ENCODE results near the gene EDN2. TPM values are rescaled to one million over a fixed set of nuclear protein-coding genes. Genes with fewer than 3 reads are reported as not detected.

The EDN2 gene
- total RNA-seq, 3 donors from 2014 or later (not counting 1 experiment from before 2014, with no cell fraction given) = 0.29 to 0.93 (median 0.64) TPM

GRCh38 chr1:41462680-41463004 lies 21.8 kb downstream of the EDN2 start:
- H3K9me3 ChIP-seq (ENCODE audit: control insufficient read depth, insufficient read depth, low read length) = no peaks in the 10 kb centered on the region
- Mint-ChIP-seq H3K4me3 (no peak overlapping the region), H3K27me3 (ENCODE audit: low read depth in 2 of 2) (peaks cover 0 to 4% of the 10 kb centered on the region in 2 donors), H3K9me3 (no peaks in the 10 kb centered on the region), H3K4me1 (no peaks in the 10 kb centered on the region), H3K27ac (no peak overlapping the region), H3K36me3 (no peaks in the 10 kb centered on the region)
- H3K4me1 ChIP-seq (ENCODE audit: control insufficient read depth, insufficient read depth, low read length) = no peaks in the 10 kb centered on the region
- no peaks in the 10 kb centered on the region for H3K36me3 ChIP-seq (ENCODE audit: control insufficient read depth, insufficient read depth, low read length)
- no peak for DNase-seq
- TF ChIP-seq CTCF (IDR thresholded peaks at IDR 0.05) = no peak
- no peak overlapping the region for H3K27ac ChIP-seq (ENCODE audit: low read length)
- WGBS (ENCODE audit: insufficient coverage) = 90% methylated on average over 2 of the region's 2 CpGs
- H3K4me3 ChIP-seq (ENCODE audit: low read length) = no peak overlapping the region
- intact Hi-C loops (cut with micrococcal nuclease) = no loop called here
- no peak for ATAC-seq
- no peaks in the 10 kb centered on the region for H3K27me3 ChIP-seq (ENCODE audit: control insufficient read depth, insufficient read depth, low read length)

- H3K27me3 ChIP-seq (ENCODE audit: control insufficient read depth, insufficient read depth, low read length) = no peaks in the 10 kb centered on the region
- H3K27ac ChIP-seq (ENCODE audit: low read length) = no peak overlapping the region
- no peak overlapping the region for H3K4me3 ChIP-seq (ENCODE audit: low read length)
- Mint-ChIP-seq H3K27ac (no peak overlapping the region), H3K27me3 (ENCODE audit: low read depth in 2 of 2) (peaks cover 0 to 4% of the 10 kb centered on the region in 2 donors), H3K36me3 (no peaks in the 10 kb centered on the region), H3K9me3 (no peaks in the 10 kb centered on the region), H3K4me3 (no peak overlapping the region), H3K4me1 (no peaks in the 10 kb centered on the region)
- ATAC-seq = no peak
- no peaks in the 10 kb centered on the region for H3K9me3 ChIP-seq (ENCODE audit: control insufficient read depth, insufficient read depth, low read length)
- WGBS (ENCODE audit: insufficient coverage) = 95% methylated on average over 2 of the region's 4 CpGs
- TF ChIP-seq CTCF (IDR thresholded peaks at IDR 0.05) = no peak
- intact Hi-C loops (cut with micrococcal nuclease) = no loop called here
- H3K36me3 ChIP-seq (ENCODE audit: control insufficient read depth, insufficient read depth, low read length) = no peaks in the 10 kb centered on the region
- no peaks in the 10 kb centered on the region for H3K4me1 ChIP-seq (ENCODE audit: control insufficient read depth, insufficient read depth, low read length)
- no peak for DNase-seq
Measured at GRCh38 chr1:41461790-41462679, 22.4 kb downstream of the EDN2 start.

GRCh38 chr1:41456847-41457540 lies 27.5 kb downstream of the EDN2 start:
- intact Hi-C loops (cut with micrococcal nuclease) = no loop called here
- DNase-seq (no peak), ATAC-seq (no peak)
- Histone ChIP-seq H3K4me1 (ENCODE audit: control insufficient read depth, insufficient read depth, low read length) (no peaks in the 10 kb centered on the region), H3K36me3 (ENCODE audit: control insufficient read depth, insufficient read depth, low read length) (no peaks in the 10 kb centered on the region), H3K9me3 (ENCODE audit: control insufficient read depth, insufficient read depth, low read length) (no peaks in the 10 kb centered on the region), H3K4me3 (ENCODE audit: low read length) (no peak overlapping the region), H3K27ac (ENCODE audit: low read length) (no peak overlapping the region), H3K27me3 (ENCODE audit: control insufficient read depth, insufficient read depth, low read length) (no peaks in the 10 kb centered on the region)
- Mint-ChIP-seq H3K4me1 (no peaks in the 10 kb centered on the region), H3K4me3 (no peak overlapping the region), H3K36me3 (no peaks in the 10 kb centered on the region), H3K9me3 (no peaks in the 10 kb centered on the region), H3K27me3 (ENCODE audit: low read depth in 2 of 2) (no peaks in the 10 kb centered on the region), H3K27ac (no peak overlapping the region)
- whole genome bisulfite sequencing (ENCODE audit: insufficient coverage) = 84% methylated on average over 10 of the region's 10 CpGs
- no peak for TF ChIP-seq CTCF (IDR thresholded peaks at IDR 0.05)
